Activated T-cell treated with anti-CD3 and anti-CD28 coated beads for 4 hours (primary cell): ENCODE data around the gene ALOX15B.
"Not testable (repeated sequence)": the region's sequence is repeated elsewhere in the genome, so short reads cannot be mapped to it uniquely, and the experiment has no call there.

Experiments
- DNase-seq: peaks from one replicate; pipeline ENCODE4 v3.0.0-alpha.2; 2020

Gene ALOX15B

DNA sequence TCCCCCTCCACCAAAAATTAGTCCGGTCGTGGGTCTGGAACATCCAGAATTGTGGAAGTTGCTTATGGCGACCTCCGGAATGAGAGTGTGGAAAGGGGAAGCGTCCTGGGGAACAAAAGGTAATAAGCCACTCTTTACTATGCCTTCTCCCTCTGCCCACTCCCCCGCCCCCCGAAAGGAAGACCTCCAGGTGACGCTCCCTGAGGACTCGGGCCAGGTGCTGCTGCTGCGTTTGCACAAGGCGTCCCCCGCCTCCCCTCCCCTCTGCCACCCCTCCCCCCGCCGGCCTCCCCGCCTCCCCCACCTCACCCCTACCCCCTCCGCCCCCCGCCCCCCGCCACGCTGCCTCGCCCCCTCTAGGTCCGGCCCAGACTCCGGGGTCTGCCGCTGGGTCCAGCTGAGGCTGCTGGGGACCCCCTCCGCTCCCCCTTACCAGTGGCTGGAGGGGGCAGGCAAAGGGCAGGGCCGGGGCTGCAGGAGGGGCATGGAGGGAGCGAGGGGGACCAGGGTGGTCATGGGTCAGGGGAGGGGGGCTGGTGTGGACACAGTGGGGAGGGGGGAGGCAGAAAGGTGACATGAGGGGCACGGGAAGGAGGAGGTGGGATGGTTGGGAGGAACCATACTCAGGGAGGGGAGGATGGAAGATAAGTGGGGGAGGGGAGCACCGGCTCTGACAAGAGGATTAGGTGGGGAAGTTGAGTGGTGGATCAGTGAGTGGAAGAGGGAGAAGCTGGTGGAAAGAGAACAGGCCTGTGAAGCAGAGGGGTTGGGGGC, 25.1 kb downstream of the ALOX15B start:
- DNase-seq: no peak

DNA sequence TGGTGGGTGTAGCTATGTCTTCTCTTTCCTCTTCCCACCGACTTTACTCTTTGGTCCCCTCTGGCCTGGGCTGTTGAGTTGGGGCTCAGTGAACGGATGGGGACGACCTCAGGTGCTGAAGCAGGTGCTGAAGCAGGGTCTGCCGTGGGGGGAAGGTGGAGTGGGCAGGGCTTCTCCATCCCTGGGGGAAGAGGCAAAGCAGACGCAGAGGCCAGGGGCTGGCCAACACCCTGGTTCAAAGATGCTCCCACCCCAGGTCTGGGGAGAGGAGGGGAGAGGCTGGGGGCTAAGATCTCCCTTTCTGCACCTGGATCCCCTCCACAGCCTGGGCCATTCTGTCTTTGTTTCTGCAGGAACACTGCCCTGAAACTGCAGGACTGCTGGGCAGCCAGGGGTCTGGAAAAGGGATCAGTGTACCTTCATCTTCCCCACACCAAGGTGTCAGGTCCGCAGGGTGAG, 25.7 kb downstream of the ALOX15B start:
- no peak for DNase-seq

DNA sequence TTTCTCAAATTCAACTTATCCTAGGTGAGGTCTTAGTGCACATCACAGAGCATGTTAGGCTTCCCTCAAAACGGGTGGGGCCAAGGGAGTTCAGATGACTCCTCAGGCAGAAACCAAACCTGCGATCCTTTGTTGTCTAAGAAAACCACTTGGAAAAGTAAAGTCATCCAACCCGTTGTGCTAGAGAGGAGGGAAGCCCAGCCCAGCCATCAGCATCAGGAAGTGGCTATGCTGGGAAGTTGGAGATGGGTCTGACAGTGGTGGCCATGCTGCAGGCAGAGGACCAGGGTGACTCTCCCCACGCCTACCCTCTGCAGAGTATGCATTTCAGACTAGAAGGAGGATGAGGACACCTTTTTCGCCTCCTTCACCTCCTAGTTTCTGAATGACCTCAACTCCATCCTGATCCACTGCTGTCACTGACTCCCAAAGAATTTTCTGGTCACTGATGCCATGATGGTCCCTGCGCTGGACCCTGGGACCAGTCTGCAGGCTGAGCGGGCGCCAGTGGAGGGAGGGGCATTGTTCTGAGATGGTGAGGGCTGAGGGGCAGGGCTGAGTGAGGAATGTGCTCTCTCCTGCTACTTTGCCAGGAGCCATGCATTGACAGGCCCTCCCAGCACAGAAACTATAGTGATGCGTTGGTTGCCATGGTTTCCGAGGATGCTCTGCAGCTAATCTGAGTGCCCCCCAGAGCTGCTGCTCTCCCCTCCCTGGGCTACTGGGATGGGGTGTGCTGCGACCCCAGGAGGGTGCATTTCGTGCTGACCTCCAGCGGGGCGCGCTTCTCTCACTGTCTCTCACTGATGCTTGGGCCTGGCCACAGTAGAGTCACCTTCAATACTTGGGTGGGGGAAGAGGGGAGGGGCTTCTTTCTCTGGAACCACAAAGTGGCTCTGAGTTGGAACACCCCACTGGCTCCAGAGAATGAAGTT, 28.2 kb downstream of the ALOX15B start:
- no peak for DNase-seq

DNA sequence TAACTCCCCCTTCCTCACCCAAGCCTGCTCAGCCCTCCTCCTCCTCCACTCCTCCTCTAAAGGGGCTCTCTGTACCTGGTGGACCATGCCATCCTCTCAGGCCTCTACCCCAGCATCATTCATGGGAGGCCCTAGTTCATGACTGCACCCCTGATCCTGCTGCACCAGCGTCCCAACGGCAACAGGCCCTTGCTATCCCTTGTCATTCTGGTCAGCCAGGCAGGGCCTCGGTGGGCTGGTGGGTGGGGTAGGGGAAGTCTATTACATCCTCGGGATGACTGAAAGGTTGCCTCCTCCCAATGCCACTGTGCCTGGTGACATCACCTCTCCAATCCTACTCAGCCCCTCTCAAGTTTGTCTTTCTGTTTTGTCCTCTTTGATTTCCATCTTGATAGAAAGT, 28.9 kb downstream of the ALOX15B start:
- DNase-seq: no peak

DNA sequence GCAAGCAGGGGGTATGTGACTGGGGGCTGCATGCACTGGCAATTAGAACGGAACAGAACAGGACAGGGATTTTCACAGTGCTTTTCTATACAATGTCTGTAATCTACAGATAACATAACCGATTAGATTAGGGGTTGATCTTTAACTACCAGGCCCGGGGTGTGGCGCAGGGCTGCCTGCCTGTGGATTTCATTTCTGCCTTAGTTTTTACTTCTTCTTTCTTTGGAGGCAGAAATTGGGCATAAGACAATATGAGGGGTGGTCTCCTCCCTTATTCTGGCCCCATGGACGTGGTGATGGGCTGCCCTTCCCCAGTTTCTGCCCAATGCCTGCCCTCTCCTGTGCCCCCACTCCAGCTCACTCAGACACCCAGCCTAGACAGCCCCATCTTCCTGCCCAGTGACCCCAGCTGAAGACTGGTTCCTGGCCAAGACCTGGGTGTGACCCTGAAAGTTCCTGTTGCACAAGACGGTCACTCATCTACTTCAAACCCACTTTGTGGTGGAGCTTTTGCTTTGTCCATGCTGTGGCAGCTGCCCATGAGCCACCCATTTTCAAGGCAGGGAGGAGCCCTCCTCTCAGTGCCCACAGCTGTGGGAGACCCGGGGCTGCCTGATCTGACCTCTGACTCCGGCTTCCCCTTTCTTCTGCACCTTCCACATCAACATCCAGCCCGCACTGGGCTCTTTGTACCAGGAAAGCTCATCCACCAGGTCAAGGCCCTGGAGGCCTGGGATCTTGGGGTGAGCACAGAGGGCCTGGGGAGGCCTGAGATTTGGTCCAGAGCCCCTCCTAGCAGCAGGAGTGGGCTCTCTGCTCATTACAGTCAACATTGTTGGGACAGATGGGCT, 30.1 kb downstream of the ALOX15B start:
- DNase-seq: no peak

DNA sequence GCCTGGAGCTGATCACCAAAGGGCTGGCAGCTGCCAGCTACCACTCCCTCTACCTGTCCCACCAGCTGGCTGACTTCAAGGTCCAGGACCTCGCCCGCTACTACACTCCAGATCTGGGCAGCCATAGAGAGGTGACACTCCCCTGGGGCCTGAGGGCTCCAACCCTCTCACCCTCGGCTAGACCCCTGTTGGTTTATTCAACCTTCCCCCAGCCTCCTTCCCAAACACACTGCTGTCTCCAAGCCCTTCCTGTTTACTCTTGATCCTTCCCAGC, 30.7 kb downstream of the ALOX15B start:
- no peak for DNase-seq

DNA sequence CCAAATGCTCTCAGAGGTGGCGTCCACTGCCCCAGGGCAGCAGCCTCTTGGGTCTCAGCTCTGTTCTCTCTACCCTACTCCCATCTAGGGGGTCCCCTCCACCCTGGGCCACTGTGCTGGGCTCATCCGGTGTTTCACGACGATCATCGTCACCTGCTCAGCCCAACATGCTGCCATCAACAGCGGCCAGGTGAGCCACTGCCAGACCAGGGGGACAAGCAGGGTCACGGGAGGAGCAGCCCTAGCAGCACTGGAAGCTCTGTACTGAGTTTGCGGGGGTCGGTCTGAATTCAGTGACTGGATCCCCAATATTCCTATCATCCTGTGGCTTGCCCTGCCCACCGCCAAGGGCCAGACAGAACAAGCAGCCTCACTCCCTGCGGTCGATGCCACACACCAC, 32.6 kb downstream of the ALOX15B start:
- DNase-seq: no peak

DNA sequence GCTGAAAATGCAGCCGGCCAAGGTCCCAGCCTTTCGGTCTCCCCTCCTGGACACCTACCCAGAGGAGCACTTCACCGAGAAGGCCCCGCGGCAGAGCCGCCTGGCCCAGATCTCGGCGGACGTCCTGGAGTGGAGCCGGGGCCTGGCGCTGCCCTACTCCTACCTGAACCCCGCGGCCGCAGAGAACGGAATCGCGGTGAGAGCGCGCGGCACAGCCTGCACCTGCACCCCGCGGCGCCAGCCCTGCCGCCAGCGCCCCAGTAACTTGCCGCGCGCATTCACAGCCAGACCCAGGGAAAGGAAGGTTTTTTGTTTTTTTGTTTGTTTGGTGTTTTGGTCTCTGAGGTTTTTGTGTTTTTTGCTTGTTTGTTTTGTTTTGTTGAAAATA, 33.5 kb downstream of the ALOX15B start:
- no peak for DNase-seq

DNA sequence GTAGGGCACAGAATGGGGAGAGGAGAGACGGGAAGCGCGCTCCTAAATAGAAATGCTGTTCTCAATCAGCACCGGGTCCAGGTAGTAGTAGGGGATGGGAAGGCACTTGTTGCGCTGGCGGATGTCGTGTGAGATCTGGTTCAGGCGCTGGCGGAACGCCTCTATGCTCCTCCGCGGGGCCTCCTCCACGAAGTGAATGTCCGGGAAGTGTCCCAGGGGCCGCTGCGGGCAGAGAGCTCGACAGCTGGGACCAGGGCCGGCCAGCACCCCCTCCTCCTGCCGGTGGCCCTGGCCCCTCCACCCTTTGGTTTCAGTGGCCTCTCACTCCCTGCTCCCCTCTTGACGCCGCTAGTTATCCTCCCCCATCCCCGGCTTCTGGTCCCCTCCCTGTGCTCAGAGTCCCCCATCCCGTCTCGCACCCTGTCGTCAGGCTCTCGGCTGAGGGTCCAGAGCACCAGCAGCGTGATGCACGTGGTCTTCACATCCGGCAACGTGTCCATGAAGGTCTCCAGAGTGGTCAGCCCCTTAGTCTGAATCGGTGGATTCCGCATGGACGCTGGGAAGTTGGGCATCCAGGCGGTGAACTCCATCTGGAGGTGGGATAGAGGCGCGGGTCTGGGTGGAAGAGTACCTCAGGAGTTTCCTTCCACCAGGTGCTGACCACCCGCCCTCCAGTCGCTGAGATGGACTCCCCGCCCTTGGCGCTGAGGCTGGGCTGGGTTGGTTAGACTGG, 34.0 kb downstream of the ALOX15B start:
- no peak for DNase-seq

DNA sequence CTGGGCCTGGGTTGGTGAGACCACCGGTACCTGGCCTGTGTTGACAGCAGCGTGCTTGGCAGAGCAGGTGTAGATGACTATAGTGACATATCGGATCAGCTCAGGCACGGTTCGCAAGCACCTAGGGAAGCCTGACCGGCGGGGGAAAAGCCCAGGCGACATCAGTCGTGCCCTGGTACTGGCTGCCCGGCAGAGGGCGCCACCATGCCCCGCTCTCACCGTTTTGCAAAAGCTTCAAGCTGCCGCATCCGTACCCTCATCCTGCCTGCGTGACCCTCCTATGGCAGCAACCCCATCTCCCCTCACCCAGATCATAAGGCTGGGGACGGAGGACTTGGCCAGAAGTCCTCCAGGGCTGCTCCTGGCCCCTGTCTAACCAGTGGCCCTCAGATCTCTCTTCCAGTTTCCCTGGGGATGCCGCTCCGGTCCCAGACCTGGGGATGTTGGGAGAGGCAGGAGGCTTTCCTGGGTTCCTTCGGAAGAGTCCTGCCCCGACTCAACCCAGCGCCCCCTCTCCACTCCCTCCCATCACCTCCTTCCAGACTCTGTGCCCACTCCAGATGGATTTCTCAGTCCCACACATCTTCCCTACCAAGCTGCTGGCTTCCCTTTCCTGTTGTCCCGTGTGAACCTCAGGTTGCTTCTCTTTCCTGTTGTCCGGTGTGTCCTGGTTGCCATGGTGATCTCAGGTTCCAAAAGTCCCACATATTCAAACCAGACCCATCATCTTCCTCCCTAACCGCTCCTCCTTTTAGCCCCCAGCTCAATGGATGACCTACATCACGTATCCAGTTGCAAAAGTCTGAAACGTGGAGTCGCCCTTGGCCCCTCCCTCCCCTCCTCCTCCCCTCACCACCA, 35.0 kb downstream of the ALOX15B start:
- DNase-seq: peak; percentile 79

DNA sequence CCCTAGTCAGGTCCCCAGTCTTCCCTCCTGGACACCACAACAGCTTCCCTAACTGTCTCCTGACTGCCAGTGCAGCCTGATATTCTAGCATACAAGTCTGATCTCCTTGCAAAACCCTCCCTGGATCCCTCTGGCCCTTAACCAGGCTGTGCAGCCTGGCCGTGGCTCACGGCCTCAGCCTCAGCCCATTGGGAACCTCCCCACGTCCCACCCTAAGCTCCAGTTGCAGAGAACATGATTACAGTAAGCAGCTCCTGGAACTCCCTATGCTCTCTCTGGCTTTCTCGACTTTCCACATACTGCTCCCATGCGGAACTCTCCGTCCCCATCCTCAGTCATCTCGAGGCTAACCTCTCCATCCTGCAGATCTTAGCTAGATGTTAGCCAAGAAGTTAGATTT, 35.7 kb downstream of the ALOX15B start:
- no peak for DNase-seq

DNA sequence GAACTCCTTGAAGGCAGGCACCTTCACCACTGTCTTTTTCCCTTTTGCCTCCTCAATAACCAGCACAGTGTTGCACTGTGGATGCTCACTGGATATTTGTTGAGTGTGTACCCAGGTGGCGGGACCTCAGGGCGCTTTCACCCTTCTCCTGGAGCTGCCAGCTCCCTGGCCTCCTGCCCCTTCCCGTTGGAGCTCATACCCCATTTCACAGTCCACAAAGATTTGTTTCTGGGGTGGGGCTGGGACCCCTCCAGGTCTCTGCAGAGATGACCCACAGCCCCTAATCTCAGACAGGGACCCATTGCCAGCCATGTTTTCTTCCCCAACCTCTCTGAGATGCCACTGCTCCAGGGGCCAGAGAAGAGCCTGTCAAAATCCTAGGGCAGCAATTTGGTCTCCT, 36.2 kb downstream of the ALOX15B start:
- DNase-seq: no peak

DNA sequence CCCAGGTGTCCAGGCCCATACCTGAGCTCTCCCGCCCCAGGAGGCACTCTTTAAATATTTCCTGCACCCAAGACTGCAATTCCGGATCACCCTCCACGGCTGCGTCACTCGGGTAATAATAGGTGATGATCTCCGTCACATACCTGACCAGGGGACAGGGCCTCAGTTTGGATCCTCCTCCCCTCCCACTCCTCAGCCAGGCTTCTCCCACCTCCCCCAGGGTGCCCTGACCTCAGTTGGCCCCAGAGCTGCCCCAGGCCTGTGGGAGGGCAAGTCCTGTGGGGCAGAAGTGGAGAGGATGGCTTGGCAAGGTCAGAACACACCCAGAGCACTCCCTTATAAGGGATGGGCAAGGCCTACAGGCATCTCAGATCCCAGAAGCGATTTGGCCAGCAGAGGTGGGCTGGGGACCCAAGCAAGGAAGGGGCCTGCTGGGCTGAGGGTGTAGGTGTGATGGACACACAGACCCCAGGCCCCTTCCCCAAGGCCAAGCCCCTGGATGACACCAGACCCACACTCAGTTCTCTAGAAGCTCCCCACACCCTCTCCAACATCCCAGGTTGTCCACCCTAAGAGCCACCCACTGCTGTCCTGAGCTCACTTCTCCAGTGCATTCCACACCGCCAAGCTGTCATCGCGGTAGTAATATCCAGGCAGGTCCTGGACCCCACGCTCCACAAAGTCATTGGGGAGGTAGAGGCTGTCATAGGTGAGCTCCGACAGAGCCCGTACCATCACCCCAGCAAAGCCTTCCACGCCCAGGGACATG, 36.9 kb downstream of the ALOX15B start:
- DNase-seq: no peak

DNA sequence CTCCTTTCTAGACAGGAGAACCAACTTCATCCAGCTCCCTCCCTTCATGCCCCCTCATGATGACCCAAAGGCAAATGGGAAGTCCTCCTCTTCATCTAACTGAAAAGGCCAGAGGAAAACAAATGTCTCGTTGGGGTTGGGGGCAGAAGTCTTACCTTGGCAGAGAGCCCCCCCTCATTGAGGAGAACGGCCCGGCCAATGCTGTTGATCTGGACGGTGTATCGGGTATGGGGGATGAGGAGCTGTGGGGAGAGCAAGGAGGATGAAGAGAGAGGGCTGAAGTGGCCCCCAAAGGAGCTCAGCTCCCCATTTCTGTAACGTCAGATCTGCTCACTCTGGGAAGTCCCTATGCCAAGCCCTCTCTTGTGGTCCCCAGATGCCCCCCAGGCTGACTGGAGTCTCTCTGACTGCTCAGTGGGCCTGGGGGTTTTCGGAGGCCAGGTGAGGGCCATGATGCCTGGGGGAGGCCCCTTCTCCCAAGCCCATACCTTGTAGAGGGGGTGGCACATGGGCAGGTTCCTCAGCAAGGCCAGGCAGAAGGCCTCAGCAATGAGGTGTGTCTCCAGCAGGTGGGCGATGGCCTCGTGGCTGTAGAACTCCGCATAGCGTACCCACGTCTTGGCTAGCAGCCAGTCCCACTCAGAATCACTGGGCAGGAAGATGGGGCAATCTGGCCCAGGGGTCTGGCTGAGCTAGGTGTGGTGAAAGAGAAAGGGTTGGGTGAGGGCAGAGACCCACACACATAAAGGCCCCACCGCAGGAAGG, 37.8 kb downstream of the ALOX15B start:
- DNase-seq: no peak

DNA sequence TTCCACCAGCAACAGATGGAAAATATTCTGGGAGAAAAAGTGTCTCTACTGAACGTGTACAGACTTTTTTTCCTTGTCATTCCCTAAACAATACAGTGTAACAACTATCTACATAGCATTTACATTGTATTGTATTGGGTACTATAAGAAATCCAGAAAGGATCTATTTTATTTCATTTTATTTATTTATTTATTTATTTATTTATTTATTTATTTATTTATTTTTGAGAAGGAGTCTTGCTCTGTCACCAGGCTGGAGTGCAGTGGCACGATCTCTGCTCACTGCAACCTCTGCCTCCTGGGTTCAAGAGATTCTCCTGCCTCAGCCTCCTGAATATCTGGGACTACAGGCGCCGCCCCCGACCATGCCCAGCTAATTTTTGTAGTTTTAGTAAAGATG, 39.1 kb downstream of the ALOX15B start:
- DNase-seq: not testable (repeated sequence)

DNA sequence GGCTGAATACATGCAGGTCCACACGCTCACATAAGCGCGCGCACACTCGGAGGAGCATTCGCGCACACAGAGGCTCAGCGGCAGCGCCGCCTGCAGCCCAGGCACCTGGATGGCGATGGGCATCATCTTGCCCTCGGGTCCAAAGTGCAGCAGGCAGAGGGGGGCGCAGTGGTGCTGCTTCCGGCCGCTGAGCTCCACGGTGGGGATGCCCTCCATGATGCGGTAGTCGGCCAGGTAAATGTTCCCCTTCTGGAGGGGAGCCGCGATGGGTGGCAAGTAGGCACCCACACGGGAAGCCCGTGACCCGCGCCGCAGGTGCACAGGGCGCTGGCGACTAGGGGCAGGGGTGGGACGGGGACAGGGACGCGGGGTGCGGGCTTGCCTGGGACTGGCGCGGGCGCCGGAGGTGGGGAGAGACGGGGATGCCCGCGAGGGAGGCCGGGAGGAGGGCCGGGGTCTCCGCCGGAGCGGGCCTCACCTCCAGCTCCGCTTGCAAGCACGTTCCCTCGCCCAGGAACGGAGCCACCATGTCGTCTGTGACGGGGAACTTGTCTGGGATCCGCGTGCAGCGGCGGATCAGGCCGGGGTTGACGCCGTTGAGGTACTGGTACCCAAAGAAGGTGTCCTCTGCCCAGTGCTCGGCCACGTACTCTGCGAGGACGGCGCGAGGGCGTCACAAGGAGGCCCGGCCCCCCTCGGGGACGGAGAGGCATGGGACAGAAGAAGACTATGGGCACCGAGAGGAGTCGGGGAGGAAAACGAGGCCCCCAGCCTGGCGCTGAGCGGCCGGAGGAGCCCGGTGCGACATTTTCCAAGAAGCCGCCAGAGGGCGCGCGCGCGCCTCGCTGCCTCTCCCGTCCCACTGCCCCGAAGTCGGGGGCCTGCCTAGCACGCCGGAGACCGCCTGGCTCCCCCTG, 40.7 kb downstream of the ALOX15B start:
- peak; percentile 68 for DNase-seq

DNA sequence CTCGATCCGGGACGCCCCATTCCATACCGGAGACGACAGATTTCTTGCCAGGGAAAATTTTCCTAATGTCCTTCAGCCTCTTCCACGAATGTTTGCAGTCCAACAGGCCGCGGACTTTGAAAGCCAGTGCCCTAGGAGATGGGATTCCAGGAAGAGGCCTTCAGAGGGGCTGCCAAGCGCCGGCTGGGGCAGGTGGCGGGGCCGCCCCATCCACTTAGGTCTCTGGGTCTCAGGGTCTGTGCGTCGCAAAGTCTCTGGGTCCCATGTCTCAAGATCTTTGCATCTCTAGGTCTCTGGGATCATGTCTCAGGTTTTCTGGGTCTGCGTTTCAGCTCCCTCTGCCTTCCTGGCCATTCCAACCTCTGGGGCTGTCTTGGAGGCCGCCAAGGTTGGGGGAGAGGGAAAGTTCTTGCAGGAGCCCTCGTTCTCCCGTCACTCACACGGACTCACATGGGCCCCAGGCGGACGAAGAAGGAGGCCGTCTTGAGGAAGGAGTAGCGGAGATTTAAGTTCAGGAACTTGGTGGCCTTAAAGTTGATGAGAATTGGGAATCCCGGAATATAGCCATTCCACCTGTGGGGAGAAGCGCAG, 41.4 kb downstream of the ALOX15B start:
- no peak for DNase-seq

DNA sequence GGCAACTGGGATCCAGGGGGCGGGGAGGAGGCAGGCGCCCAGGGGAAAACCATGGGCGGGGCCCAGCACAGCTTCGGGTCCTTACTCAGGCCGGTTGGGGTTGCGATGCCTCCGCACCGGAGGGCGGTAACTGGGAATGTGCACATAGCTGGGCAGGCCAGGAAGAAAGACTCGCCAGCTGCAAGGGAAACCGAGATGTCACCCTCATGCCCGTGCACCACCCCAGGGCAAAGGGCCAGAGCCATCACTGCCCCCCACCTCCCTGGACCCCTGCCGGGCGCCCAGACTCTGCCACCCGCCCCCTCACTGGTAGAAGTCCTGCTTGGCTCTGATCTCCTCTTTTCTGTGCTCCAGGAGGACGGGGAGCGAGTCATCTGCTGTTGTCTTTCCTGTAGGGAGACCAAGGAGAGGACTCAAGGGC, 42.0 kb downstream of the ALOX15B start:
- DNase-seq: no peak
